Astrocyte of the spinal cord (primary cell): ENCODE results near the gene CDH2.
A peak's percentile ranks its signal among the peaks of the same experiment; 100 is the strongest.

Experiments
- DNase-seq: peaks from one replicate; pipeline ENCODE4 v3.0.0; 2011; ENCODE audit warnings: low read depth, low spot score
- H3K4me3 ChIP-seq: 2 replicates; pipeline ENCODE4 v1.5.1; 2011; ENCODE audit warnings: low read depth, mild to moderate bottlenecking, low read length, moderate library complexity
- CTCF ChIP-seq: IDR thresholded peaks from 2 replicates; pipeline ENCODE4 v1.5.1; 2012; ENCODE audit warnings: low read depth, mild to moderate bottlenecking, low read length, inconsistent platforms
- in situ Hi-C: cut with HindIII; loops from 2 replicates; pipeline ENCODE4 v1.10.0; 2017; ENCODE audit warnings: low sequenced_read_pairs

Gene CDH2

GRCh38 chr18:28073658-28074057 is 103.3 kb downstream of the CDH2 start:
- in situ Hi-C loops, result no loop called here
- DNase-seq, result no peak
- TF ChIP-seq CTCF, result no peak
- H3K4me3 ChIP-seq, result no peak overlapping the region

- no peak for DNase-seq
- in situ Hi-C loops, result no loop called here
- no peak overlapping the region for H3K4me3 ChIP-seq
- TF ChIP-seq CTCF, result no peak
These were observed 105.7 kb downstream of the CDH2 start for GRCh38 chr18:28071199-28071598.

GRCh38 chr18:28068207-28068606 is 108.7 kb downstream of the CDH2 start:
- in situ Hi-C loops, result no loop called here

GRCh38 chr18:28067346-28067745 is 109.6 kb downstream of the CDH2 start:
- in situ Hi-C loops, result no loop called here
- H3K4me3 ChIP-seq, result no peak overlapping the region
- DNase-seq, result no peak
- TF ChIP-seq CTCF, result no peak

More at GRCh38 chr18:28068207-28068606, 108.7 kb downstream of the CDH2 start:
- no peak for TF ChIP-seq CTCF
- DNase-seq, result no peak
- no peak overlapping the region for H3K4me3 ChIP-seq

GRCh38 chr18:28065793-28066186 is 111.1 kb downstream of the CDH2 start:
- no peak overlapping the region for H3K4me3 ChIP-seq
- in situ Hi-C loops, result no loop called here
- DNase-seq, result no peak
- no peak for TF ChIP-seq CTCF

- TF ChIP-seq CTCF, result no peak
- H3K4me3 ChIP-seq, result no peak overlapping the region
- in situ Hi-C loops, result no loop called here
- peak; percentile 92 for DNase-seq
These were observed 111.7 kb downstream of the CDH2 start for GRCh38 chr18:28065031-28065792.
